Thoracic aorta (tissue), 2 donors: ENCODE data around the gene SMNDC1. TPM values are rescaled to one million over a fixed set of nuclear protein-coding genes. Genes with fewer than 3 reads are reported as not detected.

Experiments used
- ATAC-seq: fragments of 150-250 bp; one replicate; pipeline ENCODE4 v1.8.0; 2017; ENCODE audit warnings: low read depth; ENCODE audit not compliant: insufficient number of reproducible peaks, low FRiP score
- DNase-seq: peaks from one replicate; pipeline ENCODE4 v3.0.0-alpha.2; 2020; ENCODE audit warnings: low spot score
- H3K27ac ChIP-seq, 2 donors: fragments of 200-600 bp; sonication (generic); 1 replicate in 1 of 2; 2 replicates in 1 of 2; pipeline ENCODE4 v1.5.1; 2016; ENCODE audit warnings: mild to moderate bottlenecking in 2 of 2, moderate library complexity in 2 of 2
- H3K27me3 ChIP-seq: fragments of 200-600 bp; sonication (generic); replicated peaks from 2 replicates; pipeline ENCODE4 v1.6.0; 2016; ENCODE audit warnings: mild to moderate bottlenecking; ENCODE audit not compliant: insufficient read depth
- H3K36me3 ChIP-seq: fragments of 200-600 bp; sonication (generic); one replicate; pipeline ENCODE4 v1.5.1; 2016
- H3K4me1 ChIP-seq, 2 donors: fragments of 200-600 bp; sonication (generic); 1 replicate in 1 of 2; 2 replicates in 1 of 2; pipeline versions ENCODE4 v1.5.1 to v1.6.0; 2016; ENCODE audit warnings: low read depth in 2 of 2, mild to moderate bottlenecking in 1 of 2; ENCODE audit not compliant: control insufficient read depth in 1 of 2
- H3K4me3 ChIP-seq: fragments of 200-600 bp; sonication (generic); 2 replicates; pipeline ENCODE4 v1.5.1; 2016; ENCODE audit warnings: mild to moderate bottlenecking
- H3K9me3 ChIP-seq: fragments of 200-600 bp; sonication (generic); 2 replicates; pipeline ENCODE4 v1.5.1; 2016
- CTCF ChIP-seq: fragments of 200-600 bp; sonication (generic); IDR thresholded peaks from one replicate; pipeline ENCODE4 v1.5.1; 2019; ENCODE audit warnings: antibody characterized with exemption
- total RNA-seq, 2 donors: library from RNA; depleted of rRNA; stranded (reverse); fragments of >200 nt; gene quantifications; one replicate each; pipeline versions ENCODE4 v1.1.0 to v1.2.3, GENCODE V29; 2016

Gene SMNDC1
- total RNA-seq, 2 donors from 2014 or later = 7.2 to 18.6 TPM

- ATAC-seq (no peak), DNase-seq (no peak)
- no peak overlapping the region for H3K27ac ChIP-seq
- H3K4me1 ChIP-seq = no peaks in the 10 kb centered on the region
- no peaks in the 10 kb centered on the region for H3K36me3 ChIP-seq
- no peaks in the 10 kb centered on the region for H3K9me3 ChIP-seq
- no peak for TF ChIP-seq CTCF
- no peak overlapping the region for H3K4me3 ChIP-seq
- H3K27me3 ChIP-seq = no peaks in the 10 kb centered on the region
Measured at GRCh38 chr10:110323503-110323902, 18.8 kb upstream of the SMNDC1 start.

GRCh38 chr10:110321869-110322620 is 17.3 kb upstream of the SMNDC1 start:
- TF ChIP-seq CTCF = no peak
- H3K36me3 ChIP-seq = no peaks in the 10 kb centered on the region
- H3K27ac ChIP-seq = no peak overlapping the region
- H3K4me1 ChIP-seq = no peaks in the 10 kb centered on the region
- DNase-seq (no peak), ATAC-seq (no peak)
- H3K9me3 ChIP-seq = no peaks in the 10 kb centered on the region
- no peaks in the 10 kb centered on the region for H3K27me3 ChIP-seq
- no peak overlapping the region for H3K4me3 ChIP-seq

GRCh38 chr10:110317866-110318850 is 13.4 kb upstream of the SMNDC1 start:
- no peak for TF ChIP-seq CTCF
- H3K27ac ChIP-seq = no peak overlapping the region
- H3K4me3 ChIP-seq = no peak overlapping the region
- no peak for ATAC-seq
- H3K27me3 ChIP-seq = no peaks in the 10 kb centered on the region
- H3K9me3 ChIP-seq = no peaks in the 10 kb centered on the region
- no peak for DNase-seq
- no peaks in the 10 kb centered on the region for H3K36me3 ChIP-seq
- H3K4me1 ChIP-seq = no peaks in the 10 kb centered on the region

GRCh38 chr10:110313674-110314073 is 9.0 kb upstream of the SMNDC1 start:
- ATAC-seq = no peak

More at GRCh38 chr10:110313674-110314073, 9.0 kb upstream of the SMNDC1 start:
- H3K4me1 ChIP-seq = no peaks in the 10 kb centered on the region
- H3K36me3 ChIP-seq = no peaks in the 10 kb centered on the region
- no peak for DNase-seq
- H3K27ac ChIP-seq = no peak overlapping the region
- H3K4me3 ChIP-seq = no peak overlapping the region
- no peaks in the 10 kb centered on the region for H3K9me3 ChIP-seq
- H3K27me3 ChIP-seq = no peaks in the 10 kb centered on the region
- TF ChIP-seq CTCF = no peak
